ENCODE measurements around the gene SEC61A2. TPM values are rescaled to one million over a fixed set of nuclear protein-coding genes. Genes with fewer than 3 reads are reported as not detected.

Gene SEC61A2
- total and polyA plus RNA-seq, 2 of the 4 experiments (the other 2 are of a cell fraction), result 6.8 to 10.3 TPM

DNA sequence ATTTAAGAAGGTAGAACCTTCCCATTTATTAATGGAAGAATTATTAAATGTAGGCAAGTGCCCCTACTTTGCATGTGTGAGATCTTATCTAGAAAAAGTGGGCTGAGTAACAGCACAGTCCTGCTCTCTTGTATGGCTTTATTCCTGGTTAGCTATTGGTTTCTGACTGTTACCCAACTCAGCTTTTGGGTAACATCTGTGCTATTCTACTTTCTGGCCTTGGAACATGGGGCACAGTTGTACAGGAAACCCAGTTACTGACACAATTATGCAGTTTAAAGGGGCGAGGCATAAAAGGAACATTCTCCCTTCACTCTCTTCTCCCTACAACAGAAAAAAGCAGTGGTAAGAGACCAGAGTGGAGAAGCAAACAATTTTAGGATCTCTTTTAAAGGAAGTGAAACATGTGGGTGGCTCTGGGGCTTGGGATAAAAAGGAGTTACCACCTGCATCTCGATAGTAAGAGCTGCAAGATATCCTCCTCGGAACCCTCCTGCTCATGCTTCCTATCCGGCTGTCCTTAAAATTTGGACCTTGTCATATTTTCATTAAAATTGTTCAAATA is 50.2 kb downstream of the SEC61A2 start:
- intact Hi-C loops (cut with micrococcal nuclease), result no loop called here
- in situ Hi-C loops (cut with MboI; ENCODE audit: low sequenced_read_pairs), result no loop called here
- peaks cover 1% of the 10 kb centered on the region; the same call in 1 of the 2 replicates for H3K4me1 ChIP-seq (ENCODE audit: control insufficient read depth, insufficient read depth, low read length)
- H2BK15ac ChIP-seq (ENCODE audit: low read depth, low read length), result no peak overlapping the region
- no peak overlapping the region for H2BK20ac ChIP-seq (ENCODE audit: low read depth, low read length)
- no TSS peak for BruUV-seq (replicated peaks)
- no peak overlapping the region for H4K91ac ChIP-seq (ENCODE audit: insufficient read depth, low read depth, low read length)
- H4K20me1 ChIP-seq (ENCODE audit: insufficient read depth, low read length), result no peaks in the 10 kb centered on the region
- dilution Hi-C loops (cut with HindIII; ENCODE audit: low sequenced_read_pairs, unreplicated experiment), result no loop called here
- peaks cover 5 to 11% of the 10 kb centered on the region in 2 experiments; a peak in 2 of 4 replicates for H3K79me1 ChIP-seq (ENCODE audit: low read depth in 1 of 2, low read length in 2 of 2)
- TF ChIP-seq FOS (IDR thresholded peaks at IDR 0.05; ENCODE audit: low read depth, low read length) (no peak), BHLHE40 (IDR thresholded peaks at IDR 0.05; ENCODE audit: low read depth, low read length) (no peak)
- H3K14ac ChIP-seq (replicated peaks; ENCODE audit: low read depth, low read length), result no peak overlapping the region
- no CpG with 5 or more reads among the region's 4 CpGs for WGBS, 2 experiments (ENCODE audit: extremely low coverage in 2 of 2, insufficient read length in 1 of 2)
- H4K5ac ChIP-seq (ENCODE audit: low read depth, low read length), result no peak overlapping the region
- no peak for DNase-seq
- no peak overlapping the region for H2AFZ ChIP-seq (replicated peaks; ENCODE audit: low read length, poor library complexity)
- no peak overlapping the region for H3K56ac ChIP-seq (ENCODE audit: extremely low read depth, insufficient read depth, low read length)
- no peaks in the 10 kb centered on the region for H3K27me3 ChIP-seq (ENCODE audit: control insufficient read depth, insufficient read depth, low read length)
- no peaks in the 10 kb centered on the region for H3K9me1 ChIP-seq (ENCODE audit: insufficient read depth, low read length)
- H3K36me3 ChIP-seq (ENCODE audit: control insufficient read depth, insufficient read depth, low read length), result peaks cover 27% of the 10 kb centered on the region
- no peak overlapping the region for H3K4me2 ChIP-seq (ENCODE audit: low read depth, low read length)
- ATAC-seq (ENCODE audit: low read depth), result no peak
- ChIA-PET CTCF (no interaction called here), POLR2A (ENCODE audit: unreplicated experiment) (interaction anchor here (0.9 kb wide), 1 partner anchor 15 kb away, joined by 3 read pairs; no protein-coding TSS in a partner anchor)
- no peak overlapping the region for H3K23ac ChIP-seq (ENCODE audit: low read depth, low read length)
- no peak overlapping the region for H3K18ac ChIP-seq (ENCODE audit: low read depth, low read length)
- H2AK9ac ChIP-seq (replicated peaks; ENCODE audit: low read depth, low read length, poor library complexity), result no peak overlapping the region
- H4K8ac ChIP-seq (ENCODE audit: low read depth in 2 of 2, low read length in 2 of 2), result no peak overlapping the region
- H3K27ac ChIP-seq (ENCODE audit: insufficient read depth, low read length), result no peak overlapping the region
- no peak overlapping the region for H3K9ac ChIP-seq (ENCODE audit: low read depth, low read length)
- no peak overlapping the region for H3K4ac ChIP-seq (ENCODE audit: low read depth, low read length)
- H2AK5ac ChIP-seq (ENCODE audit: low read depth, low read length), result no peak overlapping the region
- H3K9me3 ChIP-seq (ENCODE audit: control insufficient read depth, insufficient read depth, low read length), result no peaks in the 10 kb centered on the region
- H2BK120ac ChIP-seq (ENCODE audit: low read depth, low read length), result no peak overlapping the region
- H2BK5ac ChIP-seq (ENCODE audit: low read depth, low read length, poor library complexity, severe bottlenecking), result no peak overlapping the region
- no peak overlapping the region for H3K4me3 ChIP-seq (ENCODE audit: insufficient read depth, low read depth, low read length)
